ENCODE data around the gene UBE2U.
"Not testable (repeated sequence)": the region's sequence is repeated elsewhere in the genome, so short reads cannot be mapped to it uniquely, and the experiment has no call there.

Gene UBE2U

GRCh38 chr1:64231153-64231552, 27.7 kb downstream of the UBE2U start:
- no peak for DNase-seq
- in situ Hi-C loops (cut with HindIII; ENCODE audit: low pct_ligation_motif_present, low pct_unique_long_range_greater_than_20kb, low sequenced_read_pairs) = no loop called here

- in situ Hi-C loops (cut with HindIII; ENCODE audit: low pct_ligation_motif_present, low pct_unique_long_range_greater_than_20kb, low sequenced_read_pairs) = no loop called here
Measured at GRCh38 chr1:64231654-64232053, 28.2 kb downstream of the UBE2U start.

GRCh38 chr1:64234714-64235113, 31.3 kb downstream of the UBE2U start:
- in situ Hi-C loops (cut with HindIII; ENCODE audit: low pct_ligation_motif_present, low pct_unique_long_range_greater_than_20kb, low sequenced_read_pairs) = no loop called here
- DNase-seq = no peak

More at GRCh38 chr1:64231654-64232053, 28.2 kb downstream of the UBE2U start:
- no peak for DNase-seq

GRCh38 chr1:64235181-64235580, 31.8 kb downstream of the UBE2U start:
- in situ Hi-C loops (cut with HindIII; ENCODE audit: low pct_ligation_motif_present, low pct_unique_long_range_greater_than_20kb, low sequenced_read_pairs) = no loop called here
- DNase-seq = no peak

GRCh38 chr1:64235910-64236309, 32.5 kb downstream of the UBE2U start:
- in situ Hi-C loops (cut with HindIII; ENCODE audit: low pct_ligation_motif_present, low pct_unique_long_range_greater_than_20kb, low sequenced_read_pairs) = no loop called here
- DNase-seq = no peak

- no peak for DNase-seq
- in situ Hi-C loops (cut with HindIII; ENCODE audit: low pct_ligation_motif_present, low pct_unique_long_range_greater_than_20kb, low sequenced_read_pairs) = no loop called here
Measured at GRCh38 chr1:64236541-64236954, 33.1 kb downstream of the UBE2U start.

GRCh38 chr1:64239519-64239918, 36.1 kb downstream of the UBE2U start:
- DNase-seq; in situ Hi-C loops (cut with HindIII; ENCODE audit: low pct_ligation_motif_present, low pct_unique_long_range_greater_than_20kb, low sequenced_read_pairs): not testable (repeated sequence)

- no peak for DNase-seq
- in situ Hi-C loops (cut with HindIII; ENCODE audit: low pct_ligation_motif_present, low pct_unique_long_range_greater_than_20kb, low sequenced_read_pairs) = no loop called here
Measured at GRCh38 chr1:64240206-64240605, 36.8 kb downstream of the UBE2U start.

- in situ Hi-C loops (cut with HindIII; ENCODE audit: low pct_ligation_motif_present, low pct_unique_long_range_greater_than_20kb, low sequenced_read_pairs) = no loop called here
- DNase-seq = no peak
Measured at GRCh38 chr1:64241069-64241468, 37.6 kb downstream of the UBE2U start.

- in situ Hi-C loops (cut with HindIII; ENCODE audit: low pct_ligation_motif_present, low pct_unique_long_range_greater_than_20kb, low sequenced_read_pairs) = no loop called here
- peak; percentile 54 for DNase-seq
Measured at GRCh38 chr1:64242895-64243756, 39.7 kb downstream of the UBE2U start.

- DNase-seq = no peak
- in situ Hi-C loops (cut with HindIII; ENCODE audit: low pct_ligation_motif_present, low pct_unique_long_range_greater_than_20kb, low sequenced_read_pairs) = no loop called here
Measured at GRCh38 chr1:64243757-64244080, 40.3 kb downstream of the UBE2U start.

GRCh38 chr1:64245495-64245894, 42.1 kb downstream of the UBE2U start:
- no peak for DNase-seq
- in situ Hi-C loops (cut with HindIII; ENCODE audit: low pct_ligation_motif_present, low pct_unique_long_range_greater_than_20kb, low sequenced_read_pairs) = no loop called here

GRCh38 chr1:64246294-64246917, 43.0 kb downstream of the UBE2U start:
- in situ Hi-C loops (cut with HindIII; ENCODE audit: low pct_ligation_motif_present, low pct_unique_long_range_greater_than_20kb, low sequenced_read_pairs) = no loop called here
- peak; percentile 53 for DNase-seq

GRCh38 chr1:64248065-64248464, 44.6 kb downstream of the UBE2U start:
- DNase-seq = no peak
- in situ Hi-C loops (cut with HindIII; ENCODE audit: low pct_ligation_motif_present, low pct_unique_long_range_greater_than_20kb, low sequenced_read_pairs) = no loop called here

- DNase-seq; in situ Hi-C loops (cut with HindIII; ENCODE audit: low pct_ligation_motif_present, low pct_unique_long_range_greater_than_20kb, low sequenced_read_pairs): not testable (repeated sequence)
Measured at GRCh38 chr1:64250472-64250871, 47.0 kb downstream of the UBE2U start.

GRCh38 chr1:64251971-64252370, 48.5 kb downstream of the UBE2U start:
- in situ Hi-C loops (cut with HindIII; ENCODE audit: low pct_ligation_motif_present, low pct_unique_long_range_greater_than_20kb, low sequenced_read_pairs) = no loop called here
- no peak for DNase-seq

- in situ Hi-C loops (cut with HindIII; ENCODE audit: low pct_ligation_motif_present, low pct_unique_long_range_greater_than_20kb, low sequenced_read_pairs); DNase-seq: not testable (repeated sequence)
Measured at GRCh38 chr1:64257233-64257632, 53.8 kb downstream of the UBE2U start.

- in situ Hi-C loops (cut with HindIII; ENCODE audit: low pct_ligation_motif_present, low pct_unique_long_range_greater_than_20kb, low sequenced_read_pairs); DNase-seq: not testable (repeated sequence)
Measured at GRCh38 chr1:64258444-64258843, 55.0 kb downstream of the UBE2U start.

- in situ Hi-C loops (cut with HindIII; ENCODE audit: low pct_ligation_motif_present, low pct_unique_long_range_greater_than_20kb, low sequenced_read_pairs) = no loop called here
- DNase-seq = no peak
Measured at GRCh38 chr1:64263335-64263734, 59.9 kb downstream of the UBE2U start.

GRCh38 chr1:64263856-64264255, 60.4 kb downstream of the UBE2U start:
- no peak for DNase-seq
- in situ Hi-C loops (cut with HindIII; ENCODE audit: low pct_ligation_motif_present, low pct_unique_long_range_greater_than_20kb, low sequenced_read_pairs) = no loop called here

All from ACHN (cell line).